HL-60/S4 (cell line): ENCODE data around the gene FGFR3.

ENCODE experiments used
- in situ Hi-C: fragments of 300-500 bp; cut with MboI; formaldehyde crosslinking; loops from 2 replicates; pipeline ENCODE4 v1.14.3; 2022; ENCODE audit warnings: low sequenced_read_pairs

FGFR3 gene

DNA sequence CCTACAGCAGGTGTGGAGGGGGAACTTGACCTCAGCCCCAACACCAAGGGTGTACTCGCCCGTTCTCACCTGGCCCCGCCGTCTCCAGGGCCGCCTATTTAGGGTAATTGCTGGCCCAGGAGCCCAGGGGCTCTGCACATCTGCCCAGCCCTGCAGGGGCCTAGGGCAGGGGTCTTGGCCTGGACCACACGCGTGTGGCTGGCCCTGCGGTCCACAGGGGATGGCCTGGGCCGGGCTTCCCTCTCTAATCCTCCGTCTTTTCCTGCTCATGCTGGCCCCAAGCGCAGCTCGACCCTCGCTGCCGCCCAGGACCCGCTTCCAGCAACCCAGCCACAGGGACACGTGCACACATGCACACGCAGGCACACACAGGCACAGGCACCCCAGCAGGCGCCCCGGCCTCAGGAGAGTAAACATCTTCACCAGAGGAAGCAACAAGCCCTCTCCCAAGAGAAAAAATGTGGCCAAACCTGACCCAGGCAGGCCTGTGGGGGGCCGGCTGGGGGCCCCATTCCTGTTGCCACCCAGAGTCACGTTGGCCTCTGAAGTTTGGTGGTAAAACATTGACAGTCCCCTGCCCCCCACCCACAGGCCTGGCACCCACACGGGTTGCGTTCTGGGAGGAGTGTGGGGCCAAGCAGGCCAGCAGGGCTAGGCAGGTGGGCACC, 24.6 kb upstream of the FGFR3 start:
- in situ Hi-C loops: no loop called here

DNA sequence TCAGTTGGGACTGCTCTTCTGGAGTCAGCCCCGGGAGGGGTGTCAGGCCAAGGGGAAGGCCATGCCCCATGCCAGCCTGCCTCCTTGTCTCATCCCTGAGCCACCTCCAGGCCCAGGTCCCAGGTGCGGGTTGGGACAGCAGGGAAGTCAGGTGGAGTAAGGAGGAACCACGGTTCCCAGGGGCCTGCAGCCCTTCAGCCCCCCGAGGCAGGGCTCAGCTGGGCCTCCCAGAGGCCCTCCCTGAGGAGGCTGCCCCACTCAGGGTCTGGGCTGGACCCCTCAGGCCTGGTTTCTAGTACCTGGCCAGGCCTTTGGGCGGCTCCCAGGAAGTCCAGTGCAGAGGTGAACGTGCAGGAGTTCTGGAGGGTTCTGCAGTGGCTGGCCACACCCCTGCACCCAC, 23.4 kb upstream of the FGFR3 start:
- in situ Hi-C loops: no loop called here

DNA sequence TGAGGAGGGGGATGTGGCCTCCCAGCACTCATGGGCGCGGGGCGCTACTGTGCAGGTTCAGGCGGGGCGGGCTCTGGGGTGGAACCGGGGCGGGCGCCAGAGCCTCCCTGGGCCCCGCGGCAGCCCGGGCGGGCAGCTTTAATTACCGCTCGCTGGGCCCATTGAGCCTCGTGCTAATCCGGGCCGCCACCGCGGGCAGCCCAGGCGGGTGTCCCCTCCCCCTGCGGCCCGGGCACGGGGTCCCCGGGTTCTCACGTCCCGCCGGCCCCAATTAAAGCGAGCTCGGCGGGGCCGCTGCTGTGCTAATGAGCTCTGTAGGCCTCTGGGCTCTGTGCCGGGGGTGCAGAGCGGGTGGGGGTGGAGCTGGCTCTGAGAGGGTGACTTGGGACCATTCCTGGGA, 22.8 kb upstream of the FGFR3 start:
- in situ Hi-C loops: no loop called here

DNA sequence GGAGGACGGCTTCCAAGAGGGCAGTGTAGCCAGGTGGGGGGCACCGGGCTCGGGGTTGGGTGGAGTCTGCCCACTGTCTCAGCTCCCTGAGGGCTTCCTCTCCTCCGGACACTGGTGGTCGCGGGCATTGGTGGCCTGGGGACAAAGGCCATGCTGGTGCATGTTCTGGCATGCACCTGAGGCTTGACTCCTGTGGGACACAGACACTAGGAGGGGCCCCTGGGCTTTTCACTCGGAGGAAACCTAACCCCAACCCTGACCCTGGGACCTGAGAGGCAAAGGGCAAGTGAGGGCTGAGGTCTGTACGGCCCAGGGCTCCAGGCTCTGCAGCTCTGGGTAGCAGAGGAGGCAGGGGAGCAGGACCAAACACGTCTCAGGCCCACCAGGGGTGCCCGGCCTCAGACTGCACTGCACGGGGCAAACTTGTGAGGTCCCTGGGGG, 22.3 kb upstream of the FGFR3 start:
- in situ Hi-C loops: no loop called here

DNA sequence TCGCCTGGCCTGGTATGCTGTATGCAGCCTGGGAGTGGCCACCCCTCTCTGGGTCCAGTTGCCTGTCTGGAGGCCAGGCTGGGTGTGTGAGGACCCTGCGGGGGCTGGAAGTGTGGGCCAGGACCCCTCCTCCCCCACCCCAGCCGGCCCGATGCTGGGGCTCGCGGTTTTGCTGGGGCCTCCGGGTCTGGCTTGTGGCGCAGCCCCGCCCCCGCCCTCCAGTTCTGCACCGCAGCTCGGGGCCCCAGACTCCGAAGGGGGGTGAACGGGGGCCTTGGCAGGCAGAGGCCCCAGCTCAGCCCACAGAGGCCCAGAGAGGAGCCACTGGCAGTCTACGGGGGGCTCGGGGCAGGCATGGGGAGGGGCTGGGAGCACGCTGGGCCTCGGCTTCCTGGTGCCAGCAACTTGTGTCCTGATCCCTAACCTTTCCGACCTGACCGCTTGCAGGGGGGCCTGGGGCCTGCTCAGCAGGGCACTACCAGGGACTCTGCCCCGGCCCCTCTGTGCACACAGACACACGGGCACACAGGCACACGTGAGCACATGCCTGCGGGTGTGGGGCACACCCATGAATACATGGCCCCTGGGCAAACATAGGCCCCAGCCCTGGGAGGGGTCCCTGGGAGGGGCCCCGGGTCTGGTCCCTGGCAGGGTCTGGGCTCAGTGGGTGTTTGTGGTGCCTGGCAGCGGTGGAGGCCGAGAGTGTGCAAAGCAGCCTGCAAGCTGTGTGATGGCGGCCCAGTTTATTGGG, 21.4 kb upstream of the FGFR3 start:
- in situ Hi-C loops: no loop called here

DNA sequence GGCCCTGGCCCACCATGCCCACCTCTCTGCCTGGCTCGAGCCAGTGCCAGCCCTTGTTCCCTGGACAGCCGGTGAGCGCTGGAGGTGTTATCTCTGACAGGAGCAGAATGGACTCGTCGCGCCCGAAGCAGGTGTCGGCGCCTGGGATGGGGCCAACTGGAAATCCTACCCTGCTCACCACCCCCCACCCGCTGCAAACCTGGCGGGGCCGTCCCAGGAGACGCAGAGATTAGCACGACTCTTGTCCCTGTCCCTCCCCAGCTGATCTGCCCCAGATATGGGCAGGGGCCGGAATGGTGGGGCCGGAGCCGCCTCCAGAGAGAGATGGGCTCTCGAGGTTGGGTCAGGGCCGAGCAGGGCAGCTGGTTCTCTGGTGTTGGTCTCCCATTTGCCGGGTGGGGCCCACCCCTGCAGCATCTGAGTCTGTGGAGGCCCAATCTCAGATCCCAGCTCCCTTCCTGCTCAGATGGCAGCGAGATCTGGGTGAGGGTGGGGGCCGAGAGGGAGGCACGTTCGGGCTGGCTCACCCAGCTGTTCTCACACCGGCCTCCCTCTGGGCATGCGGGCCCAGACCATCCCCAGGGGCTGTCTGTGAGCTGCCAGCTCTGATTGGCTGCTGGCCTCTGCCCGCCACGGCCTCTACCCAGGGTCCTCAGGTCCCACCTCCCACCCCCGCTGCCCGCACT, 20.1 kb upstream of the FGFR3 start:
- in situ Hi-C loops: no loop called here

DNA sequence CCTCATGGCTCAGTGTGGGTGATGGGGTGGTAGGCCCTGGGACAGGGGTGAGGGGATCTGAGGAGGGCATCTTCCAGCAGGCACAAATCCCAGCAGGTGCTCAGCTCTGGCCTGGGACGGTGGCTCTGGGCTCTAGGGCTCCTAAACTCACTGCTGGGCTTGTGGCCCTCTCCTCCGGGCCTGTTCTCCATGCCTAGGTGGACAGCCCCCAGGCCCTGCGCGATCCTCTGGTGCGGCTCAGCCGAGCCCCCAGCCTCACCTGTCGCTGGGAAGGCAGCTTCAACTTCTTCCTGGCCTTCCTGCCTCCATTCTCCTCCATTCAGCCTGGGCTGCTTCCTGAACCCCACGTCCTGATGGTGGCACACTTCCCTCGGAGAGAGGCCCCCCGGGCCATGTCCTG, 19.3 kb upstream of the FGFR3 start:
- in situ Hi-C loops: no loop called here

DNA sequence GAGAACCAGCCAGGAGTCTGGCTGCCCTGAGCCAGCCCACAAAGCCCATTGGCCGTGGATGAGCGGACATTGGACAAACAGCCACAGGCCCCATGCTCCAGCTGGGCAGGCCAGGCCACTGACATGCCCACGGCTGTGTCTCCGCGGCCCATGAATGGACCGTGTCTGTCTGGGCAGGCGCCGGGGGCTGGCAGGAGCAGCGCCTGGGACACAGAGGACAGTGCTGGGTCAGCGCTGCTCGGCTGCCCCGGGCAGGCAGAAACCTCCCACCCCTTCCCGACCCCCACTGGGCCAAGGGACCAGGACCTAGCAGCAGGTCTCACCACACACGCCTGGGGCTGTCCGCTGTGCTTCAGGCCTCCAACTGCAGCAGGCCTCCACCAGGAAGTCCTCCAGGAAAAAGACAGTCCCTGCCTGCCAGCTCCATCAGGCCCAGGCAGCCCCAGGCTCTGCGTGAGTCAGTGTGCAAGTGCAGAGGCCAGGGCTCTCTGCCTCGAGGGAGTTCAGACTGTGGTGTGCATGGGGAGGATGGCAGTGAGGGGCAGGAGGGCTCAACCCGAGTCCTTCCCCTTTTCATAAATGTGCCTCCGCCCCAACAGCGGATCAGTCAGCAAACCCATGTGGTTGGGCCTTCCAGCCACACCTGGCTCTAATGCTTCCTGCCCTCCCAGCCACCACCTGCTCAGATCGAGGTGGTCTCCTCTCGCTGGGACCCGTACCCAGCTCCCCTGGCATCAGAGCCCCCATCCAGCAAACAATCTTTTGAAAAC, 17.2 kb upstream of the FGFR3 start:
- in situ Hi-C loops: no loop called here

DNA sequence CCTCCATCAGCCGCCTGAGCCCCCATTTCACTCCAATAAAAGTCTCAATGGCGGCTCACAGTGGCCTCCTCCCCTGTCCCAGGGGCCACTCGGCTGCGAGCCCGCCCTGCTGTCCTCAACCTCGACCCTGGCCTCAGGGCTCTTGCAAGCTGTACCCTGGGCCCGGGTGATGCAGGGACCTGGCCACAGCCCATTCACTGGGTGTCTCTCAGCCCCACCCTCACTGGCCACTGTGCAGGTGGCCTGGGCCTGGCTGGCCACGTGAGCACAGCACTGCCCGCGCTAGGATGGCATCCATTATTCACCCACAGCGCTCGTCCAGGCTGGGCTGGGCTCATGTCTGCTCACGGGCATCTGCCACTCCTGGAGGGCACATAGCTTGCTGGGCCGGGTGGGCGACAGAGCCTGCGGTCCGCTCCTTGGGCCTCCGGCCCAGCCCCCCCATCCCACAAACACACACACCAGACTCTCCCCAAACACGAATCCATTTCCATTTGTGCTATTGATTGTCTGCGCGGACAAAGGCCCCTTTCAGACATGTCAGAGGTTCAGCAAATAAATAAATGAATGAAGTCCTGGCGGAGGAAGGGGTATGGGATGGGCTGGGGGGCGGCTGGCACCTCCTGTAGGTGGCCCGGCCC, 16.5 kb upstream of the FGFR3 start:
- in situ Hi-C loops: no loop called here

DNA sequence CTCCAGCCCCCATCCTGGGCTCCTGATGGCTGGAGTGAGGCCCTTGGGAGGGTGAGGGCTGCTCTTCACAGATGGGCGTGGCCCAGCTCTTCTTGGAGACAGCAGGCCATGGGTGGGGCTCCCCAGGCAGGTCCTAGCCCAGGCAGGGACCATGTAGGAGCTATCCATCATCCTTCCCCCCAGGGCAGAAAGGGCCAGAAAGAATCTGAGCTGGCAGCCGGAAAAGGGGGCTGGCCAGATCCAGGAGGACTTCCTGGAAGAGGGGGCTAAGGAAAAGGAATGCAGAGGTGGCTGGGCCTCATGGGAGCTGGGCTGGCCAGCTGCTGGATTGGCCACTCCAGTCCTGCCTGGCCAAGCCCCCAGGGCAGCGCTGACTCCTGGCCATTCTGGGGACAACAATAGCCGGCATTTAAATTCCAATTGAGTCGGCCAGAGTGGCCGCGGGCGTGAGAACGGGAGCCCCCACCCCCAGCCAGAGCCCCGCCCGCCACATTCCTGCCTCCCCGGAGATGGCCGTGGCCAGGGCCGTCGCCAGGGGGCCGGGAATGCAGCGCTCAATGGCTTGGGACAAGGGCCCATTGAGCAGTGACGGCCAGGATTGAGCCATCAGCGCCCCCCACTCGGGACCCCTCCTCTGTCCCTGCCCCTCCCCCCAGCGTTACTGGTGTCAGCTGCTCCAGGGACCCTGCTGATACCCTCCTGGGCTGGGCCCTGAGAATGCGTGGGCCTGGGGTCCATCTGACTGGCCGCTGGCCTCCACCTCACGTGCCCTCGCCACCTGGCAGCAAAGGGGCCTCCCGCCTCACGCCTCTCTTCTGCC, 15.1 kb upstream of the FGFR3 start:
- in situ Hi-C loops: no loop called here

DNA sequence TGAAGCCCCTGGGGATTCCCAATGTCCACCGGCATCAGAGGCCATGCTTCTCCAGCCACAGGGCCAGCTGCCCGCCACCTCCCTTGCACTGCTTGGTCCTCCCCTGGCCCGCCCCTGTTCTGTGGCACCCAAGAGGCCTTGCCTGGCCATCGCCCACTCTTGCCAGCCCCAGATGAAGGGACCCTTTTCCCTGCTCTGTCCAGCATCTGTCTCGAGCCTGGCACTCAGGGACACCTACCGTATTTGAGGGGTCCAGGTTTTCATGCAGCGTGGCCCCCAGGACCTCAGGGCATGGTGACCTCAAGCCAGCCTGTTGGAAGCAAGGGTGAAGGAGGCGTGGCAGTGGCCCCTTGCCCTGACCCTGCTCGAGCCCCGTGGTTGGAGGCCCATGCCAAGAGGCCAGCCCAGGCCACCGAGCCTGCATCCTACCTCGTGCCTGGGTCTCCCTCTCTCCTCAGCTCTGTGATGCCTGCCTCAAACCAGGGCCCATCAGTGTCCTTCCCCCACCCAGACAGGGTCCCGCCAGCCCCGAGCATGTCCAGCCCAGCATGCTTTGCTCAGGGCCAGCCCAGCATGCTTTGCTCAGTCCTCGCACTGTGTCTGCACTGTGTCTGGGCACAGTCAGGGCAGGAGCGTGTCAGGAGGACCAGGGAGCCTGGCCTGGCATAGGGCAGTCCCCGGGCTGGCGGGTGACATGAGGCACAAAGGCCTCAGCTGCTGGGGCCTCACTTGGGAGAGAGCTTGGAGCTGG, 14.3 kb upstream of the FGFR3 start:
- in situ Hi-C loops: no loop called here

DNA sequence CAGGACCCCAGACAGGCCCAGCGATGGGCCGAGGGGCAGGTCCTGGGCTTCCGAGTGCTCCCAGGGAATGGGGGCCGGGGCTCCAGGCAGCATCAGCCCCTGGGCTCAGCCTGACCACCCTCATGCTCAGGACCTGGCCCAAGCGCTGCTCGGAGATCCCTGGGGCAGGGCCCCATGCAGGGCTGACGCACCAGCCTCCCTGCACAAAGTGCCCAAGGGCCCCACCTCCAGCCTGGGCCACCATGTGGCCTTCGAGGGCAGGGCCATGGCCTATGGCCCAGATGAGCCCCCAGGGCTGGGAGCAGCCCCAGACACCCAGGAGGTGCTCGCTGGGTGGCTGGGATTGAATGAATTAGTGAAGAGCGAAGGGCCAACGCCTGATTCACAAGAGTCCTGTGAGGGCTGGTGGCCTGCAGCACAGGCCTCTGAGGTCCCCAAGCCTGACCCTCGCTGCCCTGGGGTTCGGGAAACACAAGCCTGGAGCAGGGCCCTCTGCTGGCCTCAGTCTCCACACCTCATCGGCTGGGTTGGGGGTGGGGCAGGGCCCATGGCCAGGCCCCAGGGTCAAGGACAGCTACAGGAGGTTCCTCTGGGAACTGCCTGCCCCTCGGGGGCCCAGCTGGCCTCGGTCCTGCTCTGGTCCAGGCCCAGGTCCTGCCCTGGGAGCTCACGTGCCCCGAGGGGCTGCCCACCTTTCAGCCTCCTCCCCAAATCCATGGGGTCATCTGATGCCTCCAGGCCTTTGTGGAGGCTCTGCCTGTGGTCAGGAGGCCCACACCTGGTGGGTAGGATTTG, 13.3 kb upstream of the FGFR3 start:
- in situ Hi-C loops: no loop called here

DNA sequence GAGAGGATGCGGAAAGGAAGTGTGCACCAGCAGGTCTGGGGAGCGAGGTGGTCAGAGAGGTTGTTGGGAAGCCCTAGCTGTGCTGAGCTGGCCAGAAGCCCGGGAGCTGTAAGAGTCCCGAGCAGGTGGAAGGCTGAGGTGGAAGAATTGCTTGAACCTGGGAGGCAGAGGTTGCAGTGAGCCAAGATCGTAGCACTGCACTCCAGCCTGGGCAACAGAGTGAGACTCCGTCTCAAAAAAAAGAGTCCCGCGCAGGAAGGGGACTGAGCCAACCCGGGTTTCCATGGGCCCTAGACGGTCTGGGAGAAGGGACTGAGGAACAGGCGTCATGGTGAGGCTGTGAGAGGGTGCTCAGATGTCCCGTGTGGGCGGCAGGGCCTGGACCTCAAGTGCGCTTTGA, 12.7 kb upstream of the FGFR3 start:
- in situ Hi-C loops: no loop called here

DNA sequence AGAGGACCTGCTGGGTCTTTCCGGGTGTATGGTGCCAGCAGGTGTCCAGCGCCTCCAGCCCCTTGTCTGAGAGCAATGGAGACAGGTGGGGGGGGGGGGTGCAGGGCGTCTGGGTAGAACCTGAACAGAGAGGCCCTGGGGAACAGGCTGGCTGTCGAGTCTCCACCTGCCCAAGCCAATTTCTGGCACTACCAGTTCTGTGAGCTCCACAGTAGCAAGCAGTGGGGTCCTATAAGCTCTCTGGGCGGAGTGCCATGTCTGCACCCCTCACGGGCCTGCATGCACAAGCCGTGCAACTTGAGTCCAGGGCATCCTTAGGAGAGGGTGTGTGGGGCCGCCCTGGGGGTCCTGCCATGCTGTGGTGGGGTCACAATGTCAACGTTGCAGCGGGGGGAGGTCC, 10.1 kb upstream of the FGFR3 start:
- in situ Hi-C loops: no loop called here

DNA sequence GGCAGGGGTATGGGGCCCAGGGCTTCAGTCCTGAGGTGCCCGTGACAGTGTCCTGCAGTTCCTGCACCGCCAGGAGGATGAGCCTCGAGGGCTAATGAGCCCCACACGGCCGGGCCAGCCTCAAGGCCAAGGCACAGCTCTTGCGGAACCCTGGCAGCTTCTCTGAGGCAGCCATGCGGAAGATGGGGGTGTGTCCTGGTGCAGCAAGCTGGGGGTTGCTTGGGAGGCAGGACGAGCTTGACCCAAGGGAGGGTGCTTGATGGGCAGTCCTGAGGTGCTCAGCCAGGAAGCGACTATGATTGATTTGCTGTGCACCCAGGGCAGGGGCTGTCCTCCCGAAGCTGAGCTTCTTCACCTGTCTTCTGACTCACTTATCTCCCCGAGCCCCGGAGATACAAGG, 9.1 kb upstream of the FGFR3 start:
- in situ Hi-C loops: no loop called here

DNA sequence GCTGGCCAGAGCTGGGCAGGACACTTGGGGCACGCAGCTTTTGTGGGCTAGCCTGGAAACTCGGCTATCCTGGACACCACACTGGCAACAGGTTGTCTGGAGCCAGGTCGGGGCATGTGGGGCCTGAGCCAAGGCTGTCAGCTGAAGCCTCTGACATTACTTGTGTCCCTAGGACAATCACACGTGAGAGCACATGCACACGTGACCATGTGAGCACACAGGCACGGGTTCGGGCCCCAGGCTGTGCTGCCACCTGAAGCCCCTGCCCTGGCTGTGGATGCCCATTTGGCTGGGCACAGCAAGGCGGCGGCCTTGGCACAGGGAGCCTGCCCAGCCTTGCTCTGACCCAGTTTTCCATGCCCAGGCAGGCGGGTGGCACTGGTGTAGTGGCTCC, 8.7 kb upstream of the FGFR3 start:
- in situ Hi-C loops: no loop called here

DNA sequence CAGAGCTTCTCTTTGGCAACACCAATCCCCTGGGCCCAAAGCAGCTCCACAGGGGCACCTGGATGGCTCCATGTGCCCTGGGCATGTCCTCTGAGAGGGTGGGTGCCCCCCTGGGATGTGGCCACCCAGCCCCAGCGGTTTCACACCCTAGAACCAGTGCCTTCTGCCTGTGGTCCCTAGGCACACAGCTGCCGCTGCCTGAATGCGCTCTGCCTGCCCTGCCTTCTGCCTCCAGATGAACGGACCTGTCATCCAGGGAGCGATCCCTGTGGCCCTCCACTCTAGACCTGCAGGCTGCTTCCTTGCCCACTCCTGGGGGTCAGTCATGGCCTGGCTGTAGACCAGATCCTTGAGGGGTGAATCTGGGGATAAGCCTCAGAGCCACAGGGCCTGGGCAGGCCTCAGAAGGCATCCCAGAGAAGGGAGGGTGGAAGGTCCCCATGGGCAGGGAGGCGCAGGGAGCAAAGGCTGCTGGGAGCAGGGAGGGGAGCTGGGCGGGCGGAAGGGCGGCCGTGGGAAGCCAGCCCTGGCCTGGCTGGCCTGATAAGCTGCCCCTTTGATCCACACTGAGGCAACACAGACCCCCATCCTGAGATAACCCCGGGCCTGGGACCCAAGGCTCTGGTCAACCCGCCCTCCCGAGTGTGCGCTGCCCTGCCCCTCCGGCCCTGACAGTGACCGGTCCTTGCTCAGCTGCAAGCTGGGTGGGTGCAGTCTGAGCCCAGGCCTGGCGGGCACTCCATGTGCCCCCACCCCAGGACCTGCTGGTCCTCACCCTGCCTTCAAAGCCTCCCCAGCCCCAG, 8.1 kb upstream of the FGFR3 start:
- in situ Hi-C loops: no loop called here

DNA sequence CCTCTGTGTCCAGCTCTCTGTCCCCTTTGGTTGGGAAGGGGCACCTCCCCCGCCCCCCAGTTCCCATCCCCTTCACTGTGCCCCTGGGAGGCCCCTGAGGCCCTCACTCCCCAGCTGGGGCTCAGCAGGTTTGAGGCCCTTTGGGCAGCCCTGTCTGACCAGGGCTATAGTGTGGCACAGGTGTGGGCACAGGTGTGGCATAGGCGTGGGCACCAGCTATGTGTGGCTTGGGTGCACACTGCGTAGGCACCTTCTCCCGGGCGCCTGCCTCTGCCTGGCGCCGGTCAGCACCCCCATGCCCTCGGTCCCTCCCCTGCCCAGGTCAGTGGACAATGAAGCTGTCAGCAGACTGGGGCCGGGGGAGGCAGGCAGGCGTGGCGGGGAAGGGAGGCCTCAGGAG, 7.5 kb upstream of the FGFR3 start:
- in situ Hi-C loops: no loop called here
